Stimulated activated CD4-positive, alpha-beta T cell treated with anti-CD3 and anti-CD28 coated beads, TNF-alpha, amount 100 ng/mL, for 1 hour (primary cell): Measurements from ENCODE around the gene CALR3.
A peak's percentile ranks its signal among the peaks of the same experiment; 100 is the strongest.
"Not testable (repeated sequence)": the region's sequence is repeated elsewhere in the genome, so short reads cannot be mapped to it uniquely, and the experiment has no call there.

Source experiments
- DNase-seq, 3 donors: peaks; one replicate each; pipeline ENCODE4 v3.0.0-alpha.2; 2020; ENCODE audit warnings: low read depth in 3 of 3, low spot score in 1 of 3

Gene CALR3, protein sequence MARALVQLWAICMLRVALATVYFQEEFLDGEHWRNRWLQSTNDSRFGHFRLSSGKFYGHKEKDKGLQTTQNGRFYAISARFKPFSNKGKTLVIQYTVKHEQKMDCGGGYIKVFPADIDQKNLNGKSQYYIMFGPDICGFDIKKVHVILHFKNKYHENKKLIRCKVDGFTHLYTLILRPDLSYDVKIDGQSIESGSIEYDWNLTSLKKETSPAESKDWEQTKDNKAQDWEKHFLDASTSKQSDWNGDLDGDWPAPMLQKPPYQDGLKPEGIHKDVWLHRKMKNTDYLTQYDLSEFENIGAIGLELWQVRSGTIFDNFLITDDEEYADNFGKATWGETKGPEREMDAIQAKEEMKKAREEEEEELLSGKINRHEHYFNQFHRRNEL

DNA sequence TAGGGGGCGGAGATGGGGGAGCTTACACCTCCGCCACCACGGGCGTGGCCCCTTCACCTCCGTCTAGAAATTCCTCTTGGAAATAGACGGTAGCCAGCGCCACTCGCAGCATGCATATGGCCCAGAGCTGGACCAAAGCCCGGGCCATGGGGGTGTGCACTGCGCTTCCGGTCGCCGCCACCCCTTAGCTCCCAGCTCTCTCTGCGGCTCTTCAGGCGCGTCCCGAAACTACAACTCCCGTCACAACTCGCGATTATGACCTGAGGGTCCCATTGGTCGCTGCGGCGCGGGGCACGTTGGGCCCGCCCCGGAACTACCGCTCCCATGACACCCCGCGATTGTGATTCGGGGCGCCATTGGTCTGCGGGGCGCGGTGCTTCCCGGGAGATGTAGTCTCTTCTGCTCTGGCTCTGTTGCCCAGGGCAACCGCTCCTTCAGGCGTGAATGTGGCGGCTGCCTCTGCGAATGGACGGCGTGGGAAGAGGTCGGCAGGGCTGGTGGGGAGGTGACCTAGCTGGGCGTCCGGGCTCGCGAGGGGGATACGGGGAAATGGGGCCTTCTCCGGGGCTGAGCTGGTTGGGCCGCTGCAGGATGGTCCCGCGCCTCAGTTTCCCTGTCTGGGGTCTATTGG, at the start of gene CALR3, which contains the start of gene C19orf44:
TSS of gene CALR3 (minus strand) at position 186 of the 631 bp plus-strand sequence. CDS start at position 148, 38 bp downstream.
TSS of gene C19orf44 (plus strand) at position 413 of the 631 bp plus-strand sequence. CDS start 4,399 bp downstream, outside the sequence.
- DNase-seq, result peak; percentile 89 to 94 (median 90)

DNA sequence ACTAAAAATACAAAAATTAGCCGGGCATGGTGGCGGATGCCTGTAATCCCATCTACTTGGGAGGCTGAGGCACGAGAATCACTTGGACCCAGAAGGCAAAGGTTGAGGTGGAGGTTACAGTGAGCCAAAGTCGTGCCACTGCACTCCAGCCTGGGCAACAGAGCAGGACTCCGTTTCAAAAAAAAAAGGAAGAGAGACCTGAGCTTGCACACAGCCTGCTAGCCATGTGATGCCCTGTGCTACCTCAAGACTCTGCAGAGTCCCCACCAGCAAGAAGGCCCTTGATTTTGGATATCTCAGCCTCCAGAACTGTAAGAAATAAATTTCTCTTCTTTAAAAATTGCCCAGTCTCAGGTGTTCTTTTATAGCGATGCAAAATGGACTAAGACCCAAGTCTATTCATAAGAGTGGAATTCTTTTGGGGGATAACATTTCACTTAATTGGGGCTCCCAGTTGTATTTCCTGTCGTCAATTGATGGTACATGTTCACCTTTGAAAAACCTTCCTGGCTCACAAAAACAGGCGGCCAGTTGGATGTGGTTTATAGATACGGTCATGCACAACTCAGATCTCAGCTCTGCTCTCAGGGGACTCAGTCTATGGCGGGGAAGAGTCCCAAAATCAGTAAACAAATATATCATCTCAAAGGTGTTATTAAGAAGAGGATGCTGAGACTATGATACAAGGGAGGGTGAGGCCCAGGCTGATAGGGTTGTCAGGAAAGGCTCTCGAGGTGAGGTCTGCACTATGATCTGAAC, 48.7 kb upstream of the CALR3 start:
- DNase-seq, result no peak

DNA sequence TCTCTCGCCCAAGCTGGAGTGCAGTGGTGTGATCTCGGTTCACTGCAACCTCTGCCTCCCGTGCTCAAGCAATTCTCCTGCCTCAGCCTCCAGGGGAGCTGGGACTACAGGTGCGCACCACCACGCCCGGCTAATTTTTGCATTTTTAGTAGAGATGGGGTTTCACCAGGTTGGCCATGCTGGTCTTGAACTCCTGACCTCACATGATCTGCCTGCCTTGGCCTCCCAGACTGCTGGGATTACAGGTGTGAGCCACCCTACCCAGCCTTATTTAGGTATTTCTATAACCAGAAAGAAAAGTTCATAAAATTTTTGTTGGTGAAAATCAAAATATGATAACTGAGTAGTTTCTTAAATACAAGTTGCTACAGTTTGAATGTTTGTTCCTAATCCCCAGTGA, 47.8 kb upstream of the CALR3 start:
- DNase-seq, result not testable (repeated sequence)

DNA sequence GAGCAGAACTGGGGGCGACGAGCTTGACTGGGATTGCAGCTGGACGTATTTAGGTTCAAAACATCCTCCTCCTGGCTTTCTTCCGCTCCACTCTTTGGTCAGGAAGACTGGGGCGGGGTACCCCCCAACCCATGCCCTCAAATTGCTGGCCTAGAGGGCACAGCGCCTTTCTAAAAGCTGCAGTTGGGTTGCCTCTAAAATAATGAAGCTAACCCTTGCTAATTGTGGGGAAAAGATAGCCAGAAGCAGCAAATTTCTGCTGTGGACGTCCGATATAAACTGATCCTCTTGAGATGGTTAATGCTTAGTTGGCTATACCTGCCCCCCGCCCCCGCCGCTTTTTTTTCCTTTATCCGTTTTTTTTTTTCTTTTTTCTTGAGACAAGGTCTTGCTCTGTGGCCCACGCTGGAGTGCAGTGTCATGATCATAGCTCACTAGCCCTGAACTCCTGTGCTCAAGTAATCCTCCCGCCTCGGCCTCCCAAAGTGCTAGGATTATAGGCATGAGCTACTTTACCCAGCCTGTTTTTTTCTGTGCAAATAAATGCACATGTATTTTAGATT, 47.0 kb upstream of the CALR3 start:
- no peak for DNase-seq

DNA sequence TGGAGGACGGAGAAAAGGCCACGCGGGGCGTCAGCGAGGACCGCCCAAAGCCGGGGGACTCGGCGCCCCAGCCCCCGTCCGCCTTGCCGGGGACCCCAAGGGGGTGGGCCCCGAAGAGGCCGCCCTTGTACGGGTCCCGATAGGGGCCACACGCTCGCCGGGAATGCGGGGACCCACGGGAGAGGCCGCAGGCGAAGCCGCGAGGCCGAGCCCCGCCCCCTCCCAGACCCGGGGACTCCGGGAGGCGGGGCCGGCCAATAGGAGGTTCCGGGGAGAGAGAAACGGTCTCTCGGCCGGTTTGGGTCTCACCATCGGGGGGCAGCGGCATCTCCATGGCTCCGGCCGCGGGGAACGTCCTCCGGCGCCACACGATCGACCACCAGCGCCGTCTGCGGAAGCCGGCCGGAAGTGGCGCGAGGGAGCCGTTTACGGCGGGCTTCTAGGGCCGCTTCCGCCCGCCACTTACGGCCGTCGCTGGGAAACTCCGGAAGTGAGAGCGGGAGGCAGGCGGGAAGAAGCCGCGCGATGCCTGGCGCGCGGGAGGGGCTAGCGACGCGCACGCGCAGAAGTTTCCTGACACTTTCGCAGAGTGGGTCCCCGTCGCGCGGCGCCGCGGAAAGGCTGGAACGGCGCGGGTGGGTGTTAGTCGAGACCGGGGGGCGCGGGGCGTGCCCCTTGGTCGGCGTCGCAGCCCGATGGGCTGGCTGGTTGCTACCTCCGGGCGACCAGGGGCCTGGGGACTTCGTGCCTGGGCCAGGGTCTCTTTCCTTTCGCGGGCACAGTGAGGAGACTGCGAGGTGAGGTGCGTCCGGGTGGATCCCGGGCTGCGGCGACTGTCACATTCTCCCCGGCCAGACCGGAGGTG, 46.3 kb upstream of the CALR3 start, which contains the start of gene CHERP:
TSS of gene CHERP (minus strand) at position 393 of the 865 bp plus-strand sequence. CDS start at position 334, 59 bp downstream.
- DNase-seq, result peak; percentile 84 to 89 (median 86)

DNA sequence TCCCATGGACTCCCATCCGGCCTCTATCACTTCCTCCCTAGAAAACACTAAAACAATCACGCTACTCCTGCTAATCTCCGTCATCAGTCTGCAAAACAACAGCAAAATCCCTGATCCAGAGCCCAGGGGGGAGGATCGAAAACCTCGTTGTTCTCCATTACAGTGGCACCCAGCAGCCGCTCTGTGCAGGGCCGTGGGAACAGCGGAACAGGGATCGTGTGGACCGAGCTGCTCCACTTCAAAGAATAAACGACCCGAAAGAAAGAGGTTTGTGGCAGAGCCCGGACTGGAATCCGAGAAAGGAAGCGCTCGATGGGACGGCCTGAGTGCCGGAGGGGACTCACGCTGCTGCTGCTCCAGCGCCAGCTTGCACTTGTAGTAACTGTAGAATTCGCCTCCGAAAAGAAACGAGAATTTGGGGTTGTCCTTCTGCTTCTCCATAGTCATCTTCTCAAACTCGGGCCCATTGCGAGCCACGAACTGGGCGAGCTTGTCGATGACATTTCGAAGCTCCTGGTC, 45.6 kb upstream of the CALR3 start:
- no peak for DNase-seq

DNA sequence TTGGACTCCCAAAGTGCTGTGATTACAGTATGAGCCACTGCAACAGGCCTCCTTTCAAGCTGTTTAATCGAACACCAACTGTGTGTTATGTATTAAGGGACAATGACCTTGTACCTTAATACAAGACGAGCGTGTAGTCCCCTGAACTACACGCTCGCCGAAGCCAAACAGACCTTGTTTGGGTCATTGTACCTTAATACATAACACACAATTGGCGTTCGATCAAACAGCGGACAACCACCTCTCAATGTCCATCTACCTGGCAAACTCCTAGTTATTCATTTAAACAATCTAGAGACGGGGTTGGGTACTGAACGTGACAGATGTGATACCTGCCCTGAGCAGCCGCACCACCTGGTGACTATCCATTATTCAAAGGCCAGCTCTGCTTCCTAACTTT, 45.0 kb upstream of the CALR3 start:
- no peak for DNase-seq

DNA sequence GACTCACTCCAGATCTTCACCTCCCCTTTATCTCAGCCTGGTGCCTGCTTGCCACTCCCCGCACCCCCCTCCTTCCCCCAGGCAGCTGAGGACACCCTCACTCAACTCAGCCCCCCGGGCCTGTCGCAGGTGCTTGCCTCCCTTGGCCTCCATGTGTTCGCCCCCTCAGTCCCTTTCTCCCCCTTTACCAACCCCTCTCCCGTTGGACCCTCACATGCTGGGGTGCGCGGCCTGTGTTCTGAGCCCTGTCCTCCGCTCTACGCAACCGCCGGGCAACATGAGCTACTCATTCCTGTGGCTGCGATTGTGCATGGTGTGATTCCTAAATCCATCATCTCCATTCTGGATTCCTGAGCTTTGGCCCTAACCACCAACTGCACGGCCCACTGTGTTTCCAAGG, 41.1 kb upstream of the CALR3 start:
- no peak for DNase-seq

DNA sequence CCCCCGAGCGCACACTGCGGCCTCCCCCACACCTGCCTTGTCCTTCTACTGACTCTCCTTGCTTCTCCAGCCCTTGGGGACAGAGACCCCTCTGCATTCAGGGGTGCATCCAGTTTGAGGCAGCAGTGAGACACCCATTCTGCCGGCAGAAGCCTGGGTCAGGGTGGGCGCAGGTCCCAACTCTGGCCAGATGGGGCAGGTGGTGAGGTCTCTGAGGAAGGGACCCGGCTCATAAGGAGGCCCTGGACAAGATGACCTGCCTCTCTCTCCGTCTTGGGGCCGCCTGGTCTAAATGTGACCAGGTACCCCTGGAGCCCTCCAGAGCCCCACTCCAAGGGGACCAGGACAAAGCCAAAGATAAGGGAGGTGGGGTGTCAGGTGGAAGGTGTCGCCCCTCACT, 40.2 kb upstream of the CALR3 start:
- DNase-seq, result no peak

DNA sequence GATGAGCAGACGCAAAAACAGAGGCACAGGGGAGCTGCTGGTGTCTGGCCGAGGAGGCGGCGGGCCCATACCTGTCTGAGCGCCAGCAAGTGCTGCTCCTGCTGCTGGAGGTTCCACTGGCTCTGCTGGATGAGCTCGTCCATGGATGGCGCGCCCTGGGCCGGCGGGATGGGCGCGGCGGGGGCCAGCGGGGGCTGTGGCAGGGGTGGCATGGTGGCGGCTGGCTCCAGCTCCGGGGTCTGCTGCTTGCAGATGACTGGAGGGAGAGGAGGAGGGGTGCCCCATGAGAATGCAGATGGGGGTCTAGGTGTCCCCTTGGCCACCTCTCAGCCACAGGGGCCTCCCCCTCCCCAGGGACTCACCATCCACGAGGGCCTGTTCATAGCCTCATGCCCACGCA, 39.4 kb upstream of the CALR3 start:
- DNase-seq, result no peak

DNA sequence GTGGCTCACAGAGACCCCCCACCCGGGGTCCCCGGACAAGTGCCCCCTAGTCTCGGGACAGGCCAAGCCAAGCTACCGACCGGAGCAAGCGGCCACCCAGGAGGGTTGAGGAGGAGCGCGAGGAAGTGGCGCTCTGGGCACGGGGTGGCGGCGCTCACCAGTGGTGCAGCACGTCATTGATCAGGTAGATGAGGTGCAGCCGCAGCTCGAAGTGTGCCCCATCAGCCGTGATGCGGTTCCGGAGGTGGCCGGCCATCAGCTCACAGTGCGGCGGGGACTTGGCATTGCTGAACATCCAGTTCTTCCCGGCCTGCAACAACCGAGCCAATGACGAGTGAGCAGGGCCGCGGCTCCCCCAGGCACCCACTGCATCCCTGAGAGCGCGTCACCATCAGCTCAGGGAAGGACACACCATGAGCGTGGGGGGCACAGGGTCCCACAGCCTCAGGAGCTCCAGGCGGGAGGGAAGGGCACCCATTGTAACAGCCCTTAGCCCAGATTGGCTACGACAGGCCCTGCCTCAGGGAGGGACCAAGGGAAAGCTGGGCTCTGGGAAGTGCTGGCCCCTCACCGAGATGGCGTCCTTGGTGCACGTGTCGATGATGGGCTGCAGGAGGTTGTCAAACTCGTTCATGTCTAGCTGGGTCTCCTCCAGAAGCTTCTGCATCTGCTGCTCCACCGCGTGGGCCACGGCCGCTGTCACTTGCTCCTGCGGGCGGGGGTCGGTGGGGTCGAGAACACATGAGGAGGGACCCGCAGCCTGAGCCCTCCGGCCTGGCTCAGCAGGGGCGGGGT, 36.7 kb upstream of the CALR3 start:
- no peak for DNase-seq

DNA sequence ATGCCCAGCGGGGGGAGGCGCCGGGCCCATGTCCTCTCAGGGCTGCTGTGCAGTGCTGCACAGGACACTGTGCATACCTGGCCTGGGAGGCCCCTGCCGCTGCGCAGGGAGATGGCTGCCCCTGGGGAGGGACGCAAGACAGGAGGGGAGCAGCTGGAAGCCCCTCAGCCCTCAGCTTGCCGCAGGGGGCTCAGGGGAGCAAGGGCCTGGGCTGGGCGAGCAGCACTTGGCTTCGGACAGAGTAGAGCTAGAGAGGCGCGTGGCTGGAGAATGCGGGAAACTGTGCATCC, 35.4 kb upstream of the CALR3 start:
- DNase-seq, result no peak

DNA sequence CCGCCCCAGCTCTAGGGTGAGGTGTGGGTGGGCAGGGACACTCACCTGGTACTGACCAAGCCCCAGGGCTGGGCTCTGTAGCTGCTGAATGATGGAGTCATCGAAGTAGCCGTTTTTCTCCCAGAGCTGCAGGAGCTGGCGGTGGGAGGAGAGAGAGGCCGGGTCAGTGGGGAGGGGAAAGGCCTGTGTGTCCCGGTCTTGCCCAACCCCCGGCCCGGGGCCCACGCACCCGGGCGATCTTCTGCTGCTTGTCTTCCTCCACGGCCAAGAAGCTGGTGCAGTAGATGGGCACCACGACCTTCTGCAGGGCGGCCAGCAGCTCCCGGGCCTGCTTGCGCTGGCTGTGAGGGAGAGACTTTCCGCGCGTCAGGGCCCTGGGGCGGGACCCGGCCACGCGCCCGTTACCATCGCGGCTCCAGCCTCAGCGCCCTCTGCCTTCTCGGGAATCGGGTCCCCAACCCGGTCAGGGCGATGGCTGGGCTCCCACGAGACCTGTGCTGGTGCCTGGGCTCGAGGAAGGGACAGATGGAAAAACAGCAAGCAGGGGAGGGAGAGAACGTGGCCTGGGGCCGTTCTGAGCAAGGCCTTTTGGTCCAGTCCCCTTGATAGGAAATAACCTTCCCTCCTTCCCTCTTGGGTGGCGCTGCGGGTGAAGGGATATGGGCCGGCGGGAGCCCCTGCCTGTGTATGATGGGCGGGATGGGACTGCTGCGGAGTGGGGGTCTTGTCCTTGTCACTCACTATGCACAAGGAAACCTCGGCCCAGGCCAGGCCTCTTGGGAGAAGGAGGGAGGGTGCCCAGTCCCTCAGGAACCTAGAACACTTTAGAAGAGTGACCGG, 34.8 kb upstream of the CALR3 start:
- DNase-seq, result no peak

DNA sequence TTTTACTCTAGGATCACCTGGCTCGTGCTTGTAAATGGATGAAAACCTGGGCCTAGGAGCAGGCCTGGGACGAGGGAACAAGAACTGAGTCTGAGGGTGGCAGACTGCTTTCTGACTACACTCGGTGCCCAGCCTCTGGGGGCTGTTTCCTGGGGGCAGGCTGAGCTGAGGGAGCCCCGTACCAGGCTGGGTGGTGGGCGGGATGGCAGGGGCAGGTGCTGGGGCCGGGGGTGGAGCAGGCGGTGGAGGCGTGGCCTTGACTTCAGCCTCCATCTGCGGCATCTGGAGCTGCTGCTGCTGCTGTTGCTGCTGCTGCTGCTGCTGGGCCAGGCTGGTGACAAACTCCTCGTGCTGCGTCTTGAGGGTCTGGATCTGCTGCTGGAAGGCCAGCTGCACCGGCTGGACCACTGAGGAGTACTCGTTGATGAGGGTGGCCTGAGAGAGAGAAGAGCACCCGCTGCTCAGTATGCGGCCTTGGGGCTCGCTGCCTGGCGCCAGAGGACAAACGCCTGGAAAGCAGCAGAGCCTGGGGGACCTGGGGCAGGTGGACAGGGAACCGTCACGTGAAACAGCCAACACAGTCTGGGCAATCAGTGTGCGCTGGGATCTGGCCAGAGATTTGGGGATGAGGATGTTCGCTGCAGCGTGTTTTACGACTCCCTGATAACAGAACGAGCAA, 33.6 kb upstream of the CALR3 start:
- DNase-seq, result no peak

DNA sequence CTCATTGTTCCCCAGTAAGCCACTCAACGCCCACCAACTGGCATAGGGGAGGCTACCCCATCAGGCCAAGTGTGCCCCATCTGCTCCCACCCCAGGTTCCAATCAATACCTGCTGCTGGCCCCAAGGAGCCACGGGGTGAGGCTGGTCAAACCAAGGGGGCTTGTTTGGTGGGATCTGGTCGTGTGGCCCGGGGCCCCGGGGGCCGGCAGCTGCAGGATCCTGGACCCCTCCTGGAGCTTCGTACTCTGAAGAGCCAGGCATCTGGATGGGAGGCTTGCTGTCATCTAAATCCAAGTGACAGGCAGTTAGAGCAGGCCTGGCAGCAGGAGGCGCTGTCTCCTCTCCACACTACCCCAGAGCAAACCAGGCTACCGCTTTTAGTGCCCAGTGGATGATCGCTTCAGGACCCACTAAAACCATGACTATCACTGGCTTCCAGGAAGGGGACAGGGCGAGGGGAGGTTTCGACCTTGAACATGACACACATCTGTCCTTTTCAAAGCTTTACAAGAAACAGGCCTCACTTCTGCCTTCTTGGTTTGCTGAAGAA, 32.1 kb upstream of the CALR3 start:
- peak in 1 of 3 donors; percentile 24 for DNase-seq

DNA sequence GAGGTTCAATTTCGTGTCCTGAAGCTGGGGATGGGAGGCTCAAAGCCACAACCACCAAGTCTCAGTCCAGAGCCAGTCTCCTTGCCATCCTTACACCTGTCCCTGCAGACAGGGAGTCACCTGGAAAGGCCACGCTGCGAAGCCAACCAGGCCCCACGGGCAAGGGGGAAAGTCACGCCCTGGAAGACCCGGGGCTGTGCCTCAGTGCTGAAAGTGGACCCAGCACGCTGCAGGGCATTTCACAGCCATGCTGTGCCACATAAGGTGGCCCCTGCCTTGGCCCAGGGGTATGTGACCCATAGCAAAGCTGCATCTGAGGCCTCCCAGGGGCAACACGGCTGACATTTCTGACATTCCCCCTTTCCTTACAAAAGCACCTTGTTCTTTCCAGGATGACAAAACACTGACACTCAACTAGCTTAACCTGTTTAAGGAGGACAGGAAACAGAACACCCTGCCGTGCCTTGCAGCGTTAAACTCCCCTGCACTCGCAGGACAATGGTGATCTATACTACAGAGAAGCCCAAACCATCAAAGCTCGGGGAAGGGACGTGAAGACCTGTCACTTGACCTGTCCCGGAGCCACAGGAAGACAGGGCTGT, 31.5 kb upstream of the CALR3 start:
- no peak for DNase-seq

DNA sequence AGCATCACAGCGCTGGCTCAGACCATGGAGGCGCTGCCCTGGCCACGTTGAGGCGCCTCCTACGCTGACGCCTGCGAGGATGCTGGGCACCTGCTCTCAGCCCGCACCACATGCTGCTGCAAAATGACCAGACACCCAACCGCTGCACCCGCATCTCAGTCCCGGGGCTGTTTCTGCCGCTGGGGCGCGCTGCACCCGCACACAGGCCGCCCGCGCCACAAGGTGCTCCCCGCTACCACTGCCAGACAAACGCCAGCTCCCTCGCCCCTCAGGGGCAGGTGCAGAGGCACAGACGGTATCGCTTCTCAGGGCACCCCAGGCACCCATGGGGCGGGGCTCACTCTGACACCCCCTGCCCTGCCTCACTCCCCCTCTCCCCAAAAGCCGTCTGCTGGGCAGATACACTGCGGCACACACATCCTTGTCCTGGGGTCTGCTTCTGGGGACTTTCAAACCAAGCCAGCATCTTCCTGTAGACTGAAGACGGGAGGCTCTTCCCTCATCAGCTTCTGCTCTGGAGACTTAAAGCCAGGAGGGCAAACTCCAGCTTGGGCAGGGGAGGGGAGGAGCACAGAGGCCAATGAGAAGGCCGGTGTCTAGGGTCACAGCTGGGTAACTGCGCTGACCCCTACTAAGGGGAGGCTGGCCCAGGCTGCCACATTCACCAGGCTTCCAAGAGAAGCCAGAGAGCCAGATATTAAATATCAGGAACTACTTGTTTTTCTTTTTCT, 29.9 kb upstream of the CALR3 start:
- no peak for DNase-seq
